ENCODE measurements around the gene RAB42.
A peak's percentile ranks its signal among the peaks of the same experiment; 100 is the strongest.
"Not testable (repeated sequence)": the region's sequence is repeated elsewhere in the genome, so short reads cannot be mapped to it uniquely, and the experiment has no call there.

RAB42 gene

DNA sequence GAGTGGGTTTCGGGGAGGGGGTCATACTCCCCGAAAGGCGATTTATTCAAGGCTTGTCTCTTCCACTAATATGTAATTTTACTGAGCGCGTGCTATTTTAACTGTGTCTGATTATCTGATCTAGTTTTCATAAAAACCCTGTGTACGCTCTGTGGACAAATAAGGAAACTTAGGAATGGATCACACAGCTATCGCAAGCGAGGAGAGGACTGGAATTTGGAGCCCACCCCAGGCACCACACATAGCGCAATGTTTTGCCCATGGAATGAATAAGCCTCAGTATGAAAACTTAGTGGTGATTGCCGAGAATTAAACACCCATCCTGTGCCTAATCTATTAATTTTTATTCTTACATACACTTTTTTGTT lies 9.8 kb upstream of the RAB42 start:
- TF ChIP-seq, protein P1, sequence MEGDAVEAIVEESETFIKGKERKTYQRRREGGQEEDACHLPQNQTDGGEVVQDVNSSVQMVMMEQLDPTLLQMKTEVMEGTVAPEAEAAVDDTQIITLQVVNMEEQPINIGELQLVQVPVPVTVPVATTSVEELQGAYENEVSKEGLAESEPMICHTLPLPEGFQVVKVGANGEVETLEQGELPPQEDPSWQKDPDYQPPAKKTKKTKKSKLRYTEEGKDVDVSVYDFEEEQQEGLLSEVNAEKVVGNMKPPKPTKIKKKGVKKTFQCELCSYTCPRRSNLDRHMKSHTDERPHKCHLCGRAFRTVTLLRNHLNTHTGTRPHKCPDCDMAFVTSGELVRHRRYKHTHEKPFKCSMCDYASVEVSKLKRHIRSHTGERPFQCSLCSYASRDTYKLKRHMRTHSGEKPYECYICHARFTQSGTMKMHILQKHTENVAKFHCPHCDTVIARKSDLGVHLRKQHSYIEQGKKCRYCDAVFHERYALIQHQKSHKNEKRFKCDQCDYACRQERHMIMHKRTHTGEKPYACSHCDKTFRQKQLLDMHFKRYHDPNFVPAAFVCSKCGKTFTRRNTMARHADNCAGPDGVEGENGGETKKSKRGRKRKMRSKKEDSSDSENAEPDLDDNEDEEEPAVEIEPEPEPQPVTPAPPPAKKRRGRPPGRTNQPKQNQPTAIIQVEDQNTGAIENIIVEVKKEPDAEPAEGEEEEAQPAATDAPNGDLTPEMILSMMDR (conservative IDR thresholded peaks at IDR 0.05; ENCODE audit: control insufficient read depth, insufficient read depth, low read depth, low read length): no peak
- H3K4me3 ChIP-seq (ENCODE audit: control insufficient read depth, low read depth, low read length): peak overlapping the region; percentile 99
- DNase-seq (ENCODE audit: low read depth): peak; percentile 46

DNA sequence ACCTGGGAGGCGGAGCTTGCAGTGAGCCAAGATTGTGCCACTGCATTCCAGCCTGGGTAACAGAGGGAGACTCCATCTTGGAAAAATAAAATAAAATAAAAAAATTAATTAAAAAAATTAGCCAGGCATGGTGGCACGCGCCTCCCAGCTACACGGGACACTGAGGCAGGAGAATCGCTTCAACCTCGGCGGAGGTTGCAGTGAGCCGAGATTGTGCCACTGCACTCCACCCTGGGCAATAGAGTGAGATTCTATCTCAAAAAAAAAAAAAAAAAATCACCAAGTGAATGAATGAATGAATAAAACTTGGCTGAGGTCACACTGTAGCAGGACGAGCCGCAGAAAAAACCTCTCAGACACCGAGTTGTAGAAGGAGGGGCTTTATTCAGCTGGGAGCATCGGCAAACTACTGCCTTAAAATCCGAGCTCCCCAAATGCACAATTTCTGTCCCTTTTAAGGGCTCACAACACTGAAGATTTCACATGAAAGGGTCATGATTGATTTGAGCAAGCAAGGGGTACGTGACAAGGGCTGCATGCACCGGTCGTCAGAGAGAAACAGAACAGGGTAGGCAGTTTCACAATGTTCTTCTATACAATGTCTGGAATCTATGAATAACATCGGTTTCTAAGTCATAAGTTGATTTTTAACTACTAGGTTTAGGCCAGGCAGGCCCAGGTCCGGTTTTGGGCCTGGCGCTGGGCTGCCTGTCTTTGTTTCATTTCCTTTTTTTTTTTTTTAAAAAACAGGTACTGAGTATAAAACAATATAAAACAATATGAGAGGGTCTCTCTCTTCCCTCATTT lies 5.3 kb upstream of the RAB42 start:
- not testable (repeated sequence) for DNase-seq (ENCODE audit: low read depth); H3K4me3 ChIP-seq (ENCODE audit: control insufficient read depth, low read depth, low read length)

DNA sequence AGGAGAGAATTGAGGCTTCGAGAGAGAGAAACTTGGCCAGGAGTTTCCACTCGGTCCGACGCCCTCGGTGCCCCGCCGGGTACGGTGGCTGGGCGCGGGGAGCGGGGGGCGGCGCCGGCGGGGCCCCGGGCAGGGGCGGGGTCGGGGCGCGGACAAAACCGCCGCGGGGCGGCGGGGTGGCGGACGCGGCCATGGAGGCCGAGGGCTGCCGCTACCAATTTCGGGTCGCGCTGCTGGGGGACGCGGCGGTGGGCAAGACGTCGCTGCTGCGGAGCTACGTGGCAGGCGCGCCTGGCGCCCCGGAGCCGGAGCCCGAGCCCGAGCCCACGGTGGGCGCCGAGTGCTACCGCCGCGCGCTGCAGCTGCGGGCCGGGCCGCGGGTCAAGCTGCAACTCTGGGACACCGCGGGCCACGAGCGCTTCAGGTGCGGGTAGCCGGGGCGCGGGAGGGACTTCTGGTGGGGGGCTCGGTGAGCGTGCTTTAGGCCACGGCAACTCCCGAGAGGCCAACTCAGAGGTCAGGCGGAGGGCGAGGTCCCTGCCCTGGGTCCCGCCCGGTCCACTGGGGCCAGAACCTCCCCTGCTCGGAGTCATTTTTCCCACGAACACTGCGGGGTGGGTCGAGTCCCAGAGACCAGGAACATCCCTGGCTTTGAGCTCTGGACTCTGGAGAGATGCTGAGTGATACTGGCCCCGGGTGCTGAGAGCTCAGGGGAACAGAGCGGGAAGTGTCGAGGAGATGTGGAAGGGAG lies 431 bp downstream of the RAB42 start:
- TF ChIP-seq, protein P1 (conservative IDR thresholded peaks at IDR 0.05; ENCODE audit: control insufficient read depth, insufficient read depth, low read depth, low read length): no peak
- no peak for DNase-seq (ENCODE audit: low read depth)
- H3K4me3 ChIP-seq (ENCODE audit: control insufficient read depth, low read depth, low read length): peak overlapping the region; percentile 54

DNA sequence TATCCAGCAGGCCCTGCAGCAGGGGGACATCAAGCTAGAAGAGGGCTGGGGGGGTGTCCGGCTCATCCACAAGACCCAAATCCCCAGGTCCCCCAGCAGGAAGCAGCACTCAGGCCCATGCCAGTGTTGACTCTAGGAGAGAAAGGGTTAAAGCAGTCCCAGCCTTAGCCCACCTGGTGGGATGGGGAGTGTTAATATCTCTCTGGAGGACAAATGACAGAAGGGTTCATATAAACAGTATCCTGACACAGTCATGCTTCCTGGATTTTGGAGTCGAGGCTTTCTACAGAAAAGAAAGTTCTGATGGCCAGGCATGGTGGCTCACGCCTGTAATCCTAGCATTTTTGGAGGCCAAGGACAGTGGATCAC lies 1.9 kb downstream of the RAB42 start:
- not testable (repeated sequence) for DNase-seq (ENCODE audit: low read depth); H3K4me3 ChIP-seq (ENCODE audit: control insufficient read depth, low read depth, low read length)

DNA sequence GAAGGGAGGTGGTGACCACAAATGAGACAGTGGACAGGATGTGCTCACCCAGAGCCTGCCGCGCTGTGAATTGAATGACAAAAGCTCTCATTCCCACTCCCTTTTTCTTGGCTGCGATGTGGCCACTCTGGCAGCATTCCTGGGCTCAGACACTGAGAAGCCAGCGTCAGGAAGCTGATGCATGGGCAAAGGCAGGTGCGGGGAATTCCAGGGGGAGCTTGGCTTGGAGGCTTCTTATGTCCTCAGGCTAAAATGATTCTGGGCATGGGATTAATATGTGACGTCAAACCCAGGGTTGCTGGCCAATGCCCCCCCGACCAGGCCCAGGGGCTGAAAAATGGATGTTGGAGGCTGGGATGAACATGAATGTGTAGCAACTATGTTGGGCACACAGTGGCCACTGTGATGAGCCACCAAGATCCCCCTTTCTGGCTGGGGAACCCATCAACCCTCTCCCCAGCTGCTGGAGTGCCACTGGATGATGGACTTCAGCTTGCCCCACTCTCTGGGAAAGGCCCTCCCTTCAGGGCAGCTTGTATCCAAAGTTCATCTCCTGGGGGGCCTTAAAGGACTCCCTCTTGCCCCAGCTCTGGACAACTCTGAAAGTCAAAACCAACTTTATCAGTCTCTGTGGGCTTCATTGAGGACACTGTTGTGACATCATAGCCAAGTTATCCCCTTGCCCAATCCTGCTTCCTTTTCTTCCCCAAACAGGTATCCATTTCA lies 2.8 kb downstream of the RAB42 start:
- not testable (repeated sequence) for H3K4me3 ChIP-seq (ENCODE audit: control insufficient read depth, low read depth, low read length)
- DNase-seq (ENCODE audit: low read depth): peak; percentile 42

DNA sequence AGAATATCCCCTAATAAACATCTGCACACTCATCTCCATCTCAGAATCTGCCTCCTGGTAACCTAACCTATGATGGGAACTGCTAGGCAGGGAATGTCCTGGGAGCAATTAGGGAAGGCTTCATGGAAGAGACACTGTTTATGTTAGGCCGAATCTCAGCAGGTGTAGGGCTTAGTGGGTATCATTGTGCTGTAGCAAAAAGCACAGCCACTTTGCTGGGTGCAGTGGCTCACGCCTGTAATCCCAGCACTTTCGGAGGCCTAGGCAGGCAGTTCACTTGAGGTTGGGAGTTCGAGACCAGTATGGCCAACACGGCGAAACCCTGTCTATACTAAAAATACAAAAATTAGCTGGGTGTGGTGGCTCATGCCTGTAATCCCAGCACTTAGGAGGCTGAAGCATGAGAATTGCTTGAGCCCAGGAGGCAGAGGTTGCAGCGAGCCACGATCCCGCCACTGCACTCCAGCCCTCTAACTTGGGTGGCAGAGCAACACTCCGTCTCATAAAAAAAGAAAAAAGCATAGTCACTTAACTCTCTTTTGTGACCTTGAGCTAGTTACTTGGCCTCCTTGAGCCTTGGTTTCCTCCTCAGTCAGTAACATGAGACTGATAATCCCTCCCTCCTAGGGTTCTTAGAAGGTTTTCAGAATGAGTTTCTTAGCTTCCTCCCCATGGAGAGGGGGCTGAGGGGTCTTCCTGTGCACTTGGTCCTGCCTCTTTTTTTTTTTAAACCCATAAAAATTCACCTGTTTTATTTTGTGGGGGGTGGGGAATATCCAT lies 3.5 kb downstream of the RAB42 start:
- H3K4me3 ChIP-seq (ENCODE audit: control insufficient read depth, low read depth, low read length): no peak overlapping the region
- TF ChIP-seq, protein P1 (conservative IDR thresholded peaks at IDR 0.05; ENCODE audit: control insufficient read depth, insufficient read depth, low read depth, low read length): no peak
- DNase-seq (ENCODE audit: low read depth): no peak

DNA sequence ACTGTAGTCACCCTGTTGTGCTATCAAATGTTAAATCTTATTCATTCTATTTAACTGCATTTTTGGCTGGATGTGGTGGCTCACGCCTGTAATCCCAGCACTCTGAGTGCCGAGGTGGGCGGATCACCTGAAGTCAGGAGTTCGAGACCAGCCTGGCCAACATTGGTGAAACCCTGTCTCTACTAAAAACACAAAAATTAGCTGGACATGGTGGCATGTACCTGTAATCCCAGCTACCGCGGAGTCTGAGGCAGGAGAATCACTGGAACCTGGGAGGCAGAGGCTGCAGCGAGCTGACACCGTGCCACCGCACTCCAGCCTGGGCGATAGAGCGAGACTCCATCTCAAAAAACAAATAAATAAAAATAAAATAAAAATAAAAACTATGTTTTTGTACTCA lies 4.2 kb downstream of the RAB42 start:
- not testable (repeated sequence) for DNase-seq (ENCODE audit: low read depth); H3K4me3 ChIP-seq (ENCODE audit: control insufficient read depth, low read depth, low read length)

DNA sequence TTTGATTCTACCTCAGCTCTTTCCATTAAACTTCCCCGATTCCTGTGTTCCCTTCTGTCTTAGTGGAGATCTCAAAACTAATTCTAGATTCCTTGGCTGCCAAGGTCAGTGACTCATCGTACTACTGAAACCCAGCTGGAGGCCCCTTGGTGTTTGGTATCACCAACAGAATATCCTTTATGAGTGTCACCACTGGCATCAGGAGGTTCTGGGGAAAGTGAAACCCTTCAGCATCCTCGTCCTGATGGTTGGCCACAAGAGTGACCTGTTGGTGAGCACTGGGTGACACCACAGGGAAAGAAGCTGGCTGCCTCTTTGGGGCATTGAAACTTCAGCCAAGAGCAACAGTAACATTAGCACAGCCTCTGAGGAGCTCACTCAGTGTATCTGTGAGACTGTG lies 9.6 kb downstream of the RAB42 start:
- DNase-seq (ENCODE audit: low read depth): peak; percentile 90
- TF ChIP-seq, protein P1 (conservative IDR thresholded peaks at IDR 0.05; ENCODE audit: control insufficient read depth, insufficient read depth, low read depth, low read length): no peak
- H3K4me3 ChIP-seq (ENCODE audit: control insufficient read depth, low read depth, low read length): no peak overlapping the region
